WERI-Rb-1 (cell line): ENCODE data around the gene TSPEAR.

Source experiments
- DNase-seq: peaks from one replicate; pipeline ENCODE4 v3.0.0-alpha.2; 2020
- H3K27ac ChIP-seq: fragments of 250-450 bp; sonication (Bioruptor Pico); 2 replicates; pipeline ENCODE4 v1.5.1; 2020; ENCODE audit warnings: mild to moderate bottlenecking, moderate library complexity
- H3K27me3 ChIP-seq: fragments of 250-450 bp; sonication (Bioruptor Pico); 2 replicates; pipeline ENCODE4 v1.5.1; 2021; ENCODE audit warnings: mild to moderate bottlenecking, low read depth, moderate library complexity; ENCODE audit not compliant: insufficient read depth, severe bottlenecking
- H3K36me3 ChIP-seq: fragments of 250-450 bp; sonication (Bioruptor Pico); 2 replicates; pipeline ENCODE4 v1.5.1; 2020; ENCODE audit warnings: mild to moderate bottlenecking, moderate library complexity
- H3K4me3 ChIP-seq: 2 replicates; pipeline ENCODE4 v1.5.1; 2011; ENCODE audit warnings: low read depth, mild to moderate bottlenecking, control low read depth, low read length
- H3K9me3 ChIP-seq: fragments of 250-450 bp; sonication (Bioruptor Pico); 2 replicates; pipeline ENCODE4 v1.5.1; 2021; ENCODE audit warnings: mild to moderate bottlenecking, moderate library complexity; ENCODE audit not compliant: severe bottlenecking
- CTCF ChIP-seq: IDR thresholded peaks from 2 replicates; pipeline ENCODE4 v1.5.1; 2011; ENCODE audit warnings: low read depth, mild to moderate bottlenecking, control low read depth, inconsistent platforms, low read length

The TSPEAR gene

GRCh38 chr21:44723177-44724131 is 12.1 kb upstream of the TSPEAR start:
- no peak for DNase-seq
- Histone ChIP-seq H3K36me3 (no peaks in the 10 kb centered on the region), H3K27ac (no peak overlapping the region), H3K27me3 (no peaks in the 10 kb centered on the region), H3K9me3 (peaks cover 6% of the 10 kb centered on the region), H3K4me3 (no peak overlapping the region)
- TF ChIP-seq CTCF = no peak

- Histone ChIP-seq H3K27me3 (no peaks in the 10 kb centered on the region), H3K9me3 (peaks cover 6% of the 10 kb centered on the region), H3K36me3 (no peaks in the 10 kb centered on the region), H3K27ac (no peak overlapping the region), H3K4me3 (no peak overlapping the region)
- DNase-seq = no peak
- no peak for TF ChIP-seq CTCF
Observed at GRCh38 chr21:44722731-44723130, 11.4 kb upstream of the TSPEAR start.

GRCh38 chr21:44720170-44720569 is 8.8 kb upstream of the TSPEAR start:
- Histone ChIP-seq H3K27ac (no peak overlapping the region; the same call in 1 of the 2 replicates), H3K4me3 (no peak overlapping the region), H3K9me3 (peaks cover 6% of the 10 kb centered on the region), H3K36me3 (no peaks in the 10 kb centered on the region), H3K27me3 (no peaks in the 10 kb centered on the region)
- TF ChIP-seq CTCF = no peak
- no peak for DNase-seq

GRCh38 chr21:44718571-44718970 is 7.2 kb upstream of the TSPEAR start:
- Histone ChIP-seq H3K27me3 (no peaks in the 10 kb centered on the region), H3K36me3 (no peaks in the 10 kb centered on the region), H3K27ac (no peak overlapping the region), H3K9me3 (peaks cover 3% of the 10 kb centered on the region), H3K4me3 (no peak overlapping the region)
- no peak for DNase-seq
- no peak for TF ChIP-seq CTCF

GRCh38 chr21:44718093-44718492 is 6.7 kb upstream of the TSPEAR start:
- no peak for DNase-seq
- Histone ChIP-seq H3K36me3 (no peaks in the 10 kb centered on the region), H3K27ac (no peak overlapping the region), H3K4me3 (no peak overlapping the region), H3K9me3 (no peaks in the 10 kb centered on the region), H3K27me3 (no peaks in the 10 kb centered on the region)
- TF ChIP-seq CTCF = no peak
